HG02884 (cell line): ENCODE results near the gene AGXT.

Experiments used
- ATAC-seq: cut with Tn5 transposase; IDR thresholded peaks from one replicate; pipeline ENCODE4 v1.9.1; 2021; ENCODE audit warnings: mild to moderate bottlenecking, moderate library complexity; ENCODE audit not compliant: unreplicated experiment

Gene AGXT

DNA sequence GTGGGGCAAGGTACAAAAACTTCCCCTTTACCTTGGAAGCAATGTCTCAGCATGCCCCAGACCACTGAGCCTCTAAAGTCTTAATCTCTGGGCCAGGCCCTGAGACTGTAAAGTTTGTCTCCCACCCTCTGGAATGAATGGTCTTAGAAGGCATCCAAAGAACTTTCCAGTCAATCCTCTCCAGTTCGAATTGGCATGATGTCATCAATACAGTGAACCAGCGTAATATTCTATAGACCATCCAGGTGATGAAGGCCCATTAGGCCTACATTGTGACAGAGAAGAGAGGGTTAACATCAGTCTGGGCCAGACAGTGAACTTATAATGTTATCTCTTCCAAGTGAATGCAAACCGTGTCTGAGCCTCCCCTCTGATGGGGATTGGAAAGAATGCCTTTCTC is 16.1 kb downstream of the AGXT start:
- ATAC-seq: no peak

DNA sequence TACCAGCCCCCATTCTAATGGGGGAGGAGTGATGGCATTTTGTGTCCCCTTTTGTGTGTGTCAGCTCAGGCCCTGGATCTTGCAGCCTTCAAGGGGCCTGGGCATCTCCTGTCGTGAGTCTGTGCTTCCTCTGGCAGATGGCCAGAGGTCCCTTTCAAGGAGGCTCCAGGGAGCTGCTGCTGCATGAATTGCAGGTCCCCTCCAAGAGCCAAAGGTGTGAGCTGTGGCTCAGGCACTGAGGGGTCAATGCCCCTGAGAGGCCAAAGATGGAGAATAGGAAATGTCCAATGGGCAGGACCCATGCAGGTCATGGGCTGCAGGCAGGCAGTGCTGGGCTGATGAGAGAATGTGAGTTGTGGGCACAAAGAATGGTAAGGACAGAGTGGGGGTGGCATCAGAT is 16.9 kb downstream of the AGXT start:
- no peak for ATAC-seq

DNA sequence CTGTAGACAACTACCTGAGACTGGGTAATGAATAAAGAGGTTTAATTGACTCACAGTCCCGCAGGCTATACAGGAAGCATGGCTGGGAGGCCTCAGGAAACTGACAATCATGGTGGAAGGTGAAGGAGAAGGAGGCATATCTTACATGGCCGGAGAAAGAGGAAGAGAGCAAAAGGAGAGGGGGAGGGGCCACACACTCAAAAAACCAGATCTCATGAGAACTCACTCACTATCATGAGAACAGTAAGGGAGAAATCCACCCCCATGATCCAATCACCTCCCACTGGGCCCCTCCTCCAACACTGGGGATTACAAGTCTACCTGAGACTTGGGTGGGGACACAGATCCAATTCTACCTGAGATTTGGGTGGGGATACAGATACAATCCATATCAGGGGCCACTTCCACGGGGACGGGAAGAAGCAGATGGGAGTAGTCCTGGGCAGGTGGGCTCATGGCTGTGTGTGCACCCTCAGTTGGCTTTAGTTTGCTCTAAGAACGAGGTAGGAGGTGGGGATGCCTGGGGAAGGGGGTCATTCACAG is 17.5 kb downstream of the AGXT start:
- ATAC-seq: no peak

DNA sequence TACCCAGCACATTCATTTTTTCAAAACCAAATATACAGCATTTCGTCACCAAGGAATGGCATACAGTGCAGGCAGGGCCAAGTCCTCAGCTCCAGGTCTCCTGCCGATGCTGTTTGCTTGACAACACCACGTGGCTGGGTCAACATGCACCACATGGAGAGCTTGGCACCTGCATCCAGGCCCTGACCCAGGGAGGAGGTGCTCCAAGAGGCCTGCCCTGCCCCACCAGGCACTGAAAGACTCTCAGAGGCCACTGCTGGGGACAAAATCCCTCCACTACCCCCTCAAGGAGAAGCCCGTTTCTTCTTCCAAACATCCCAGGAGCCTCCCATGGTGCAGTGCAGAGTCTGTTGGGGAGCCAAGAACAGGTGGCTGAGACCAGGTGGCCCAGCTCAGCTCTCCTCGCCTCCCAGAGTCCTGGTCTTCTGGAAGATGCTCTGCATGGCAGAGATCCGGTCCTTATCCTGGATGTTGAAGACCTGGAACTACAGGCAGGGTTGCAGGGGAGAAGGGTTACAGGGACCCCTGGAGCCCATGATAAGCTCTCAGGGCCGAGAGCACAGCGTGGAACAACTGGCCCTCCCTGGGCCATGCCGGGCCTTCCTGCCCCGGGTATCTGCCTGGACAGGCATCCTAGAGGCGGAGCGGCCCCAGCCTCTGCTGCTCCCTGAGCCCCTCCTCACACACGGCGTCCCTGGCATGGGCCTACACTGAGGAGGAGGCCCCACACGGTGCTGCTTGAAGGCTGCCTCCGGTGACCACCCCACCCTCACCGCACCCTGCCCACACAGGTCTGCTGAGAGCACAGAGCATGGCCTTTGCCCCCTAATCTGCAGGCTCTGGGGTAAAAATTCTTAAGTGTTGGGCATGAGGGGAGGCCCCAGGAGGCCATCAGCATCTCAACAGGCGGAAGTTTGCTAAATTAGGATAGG is 18.3 kb downstream of the AGXT start:
- no peak for ATAC-seq

DNA sequence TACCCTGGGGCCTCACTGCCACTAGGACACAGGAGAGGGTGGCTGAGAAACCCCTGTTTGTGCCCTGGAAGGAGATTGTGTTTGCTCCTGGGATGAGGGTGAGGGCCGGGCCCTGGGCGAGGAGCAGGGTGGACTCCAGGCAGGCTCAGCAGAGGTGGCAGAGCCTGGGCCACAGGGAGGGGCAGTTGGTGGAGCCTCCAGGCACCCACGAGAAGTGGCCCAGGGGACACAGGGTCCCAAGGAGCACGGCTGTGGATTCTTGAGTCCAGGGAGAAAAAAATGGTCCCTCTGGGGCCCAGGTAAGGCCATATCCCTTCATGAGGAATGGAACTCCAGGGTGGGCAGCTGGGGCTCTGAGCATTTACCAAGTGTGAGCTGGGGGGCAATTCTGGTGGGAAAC is 19.0 kb downstream of the AGXT start:
- no peak for ATAC-seq

DNA sequence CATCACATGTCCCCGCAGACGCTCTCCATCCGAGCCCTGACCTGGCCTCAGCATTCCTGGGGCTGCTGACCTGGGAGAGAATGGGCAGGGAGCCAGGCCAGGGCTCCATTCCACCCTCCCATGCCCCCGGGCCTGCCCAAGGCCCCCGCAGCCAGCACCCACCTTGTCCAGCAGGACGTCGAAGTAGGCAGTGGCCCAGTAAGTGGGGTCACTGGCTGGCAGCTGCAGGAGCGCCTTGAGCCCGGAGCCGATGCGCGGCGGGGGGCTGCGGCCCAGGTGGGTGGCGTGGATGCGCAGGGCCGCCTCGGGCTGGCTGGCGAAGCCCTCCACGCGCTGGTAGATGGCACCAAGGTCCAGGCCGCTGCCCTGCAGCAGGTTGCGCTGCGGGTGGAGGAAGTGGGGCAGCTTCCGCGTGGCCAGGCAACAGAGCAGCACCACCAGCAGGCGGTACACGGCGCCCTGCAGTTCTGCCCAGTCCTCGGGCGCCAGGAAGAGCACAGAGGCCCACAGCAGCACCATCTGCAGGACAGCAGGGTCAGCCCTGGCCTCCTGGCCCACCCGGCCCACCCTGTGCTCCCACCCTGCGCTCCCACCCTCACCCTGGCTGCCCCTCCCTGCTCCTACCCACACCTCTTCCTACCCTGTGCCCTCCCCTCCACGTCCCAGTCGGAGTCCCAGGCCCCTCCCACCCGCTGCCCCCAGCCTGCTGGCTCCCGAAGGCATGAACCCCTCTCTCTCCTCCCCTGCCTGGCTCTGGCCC is 19.7 kb downstream of the AGXT start:
- ATAC-seq: no peak

DNA sequence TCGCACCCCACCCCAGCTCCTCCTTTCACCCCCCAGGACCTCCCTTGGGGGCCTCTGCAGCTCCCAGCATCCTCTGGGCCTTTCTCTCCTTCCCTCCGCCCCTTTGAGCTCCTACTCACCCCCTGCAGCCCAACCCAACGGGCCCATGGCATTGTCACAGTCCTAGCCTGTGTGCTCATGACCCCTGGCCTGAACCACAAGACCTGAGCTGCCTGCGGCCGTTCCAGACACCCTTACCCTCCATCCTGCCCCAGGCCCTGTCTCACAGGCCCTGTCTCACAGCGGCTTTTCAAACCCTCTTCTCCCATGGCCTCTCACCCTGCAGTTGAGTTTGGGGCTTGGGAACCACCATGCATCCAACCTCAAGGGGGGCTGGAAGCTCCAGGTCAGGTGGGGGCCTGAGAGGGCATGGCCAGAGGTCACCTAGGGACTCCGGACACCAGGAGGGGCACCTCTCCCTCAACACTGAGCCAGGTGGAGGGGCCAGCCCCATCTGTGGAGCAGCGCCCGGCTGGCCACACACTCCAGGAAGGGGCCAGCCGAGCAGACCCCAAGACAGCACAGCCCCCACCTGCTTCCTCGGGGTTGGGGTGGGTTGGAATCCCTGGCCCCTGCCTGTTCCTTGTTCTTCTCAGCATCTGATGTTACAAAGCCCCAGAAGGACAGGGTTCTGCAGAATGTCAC is 20.4 kb downstream of the AGXT start:
- no peak for ATAC-seq

DNA sequence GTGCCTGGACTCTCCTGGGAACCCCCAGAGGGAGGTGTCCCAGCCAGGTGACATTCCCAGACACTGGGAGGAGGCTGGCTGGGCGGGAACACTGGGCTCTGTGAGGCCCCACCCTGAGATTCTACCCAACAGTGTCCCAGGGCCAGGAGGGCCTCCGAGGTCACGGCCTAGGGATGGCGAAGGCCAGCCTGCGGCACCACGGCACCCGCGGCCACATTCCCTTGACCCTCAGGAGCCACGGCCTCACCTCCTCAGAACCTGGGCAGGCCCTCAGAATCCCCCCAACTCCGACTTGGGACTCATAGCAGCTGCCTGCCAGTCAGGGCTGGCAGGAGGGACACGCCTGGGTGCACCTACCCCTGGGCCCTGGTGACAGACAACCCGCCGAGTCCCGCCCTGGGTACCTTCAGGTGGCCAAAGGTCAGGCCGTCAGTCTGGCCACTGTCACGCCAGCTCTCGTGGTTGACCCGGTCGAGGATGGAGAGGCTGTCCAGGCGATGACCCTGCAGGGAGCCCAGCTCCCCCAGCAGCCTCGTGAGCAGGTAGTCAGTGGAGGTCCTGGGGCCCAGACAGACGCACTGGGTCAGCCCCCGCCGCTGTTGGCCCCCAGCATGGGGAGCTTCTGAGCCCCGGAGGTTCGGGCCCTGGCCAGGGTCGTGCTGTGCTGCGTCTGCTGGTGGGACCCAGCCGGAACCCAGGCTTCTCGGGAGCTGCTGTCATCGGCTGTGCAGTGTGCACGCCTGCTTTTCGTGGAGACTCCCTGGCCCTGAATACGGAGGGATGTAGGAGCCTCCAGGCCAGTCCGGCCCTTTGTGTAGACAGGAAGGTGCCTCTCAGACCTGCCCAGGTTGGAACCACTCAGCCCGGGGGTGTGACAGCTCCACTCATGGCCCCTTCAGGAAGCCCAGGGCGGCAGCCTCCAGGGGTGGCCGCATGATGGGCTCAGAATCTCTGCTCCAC is 21.3 kb downstream of the AGXT start:
- ATAC-seq: no peak

DNA sequence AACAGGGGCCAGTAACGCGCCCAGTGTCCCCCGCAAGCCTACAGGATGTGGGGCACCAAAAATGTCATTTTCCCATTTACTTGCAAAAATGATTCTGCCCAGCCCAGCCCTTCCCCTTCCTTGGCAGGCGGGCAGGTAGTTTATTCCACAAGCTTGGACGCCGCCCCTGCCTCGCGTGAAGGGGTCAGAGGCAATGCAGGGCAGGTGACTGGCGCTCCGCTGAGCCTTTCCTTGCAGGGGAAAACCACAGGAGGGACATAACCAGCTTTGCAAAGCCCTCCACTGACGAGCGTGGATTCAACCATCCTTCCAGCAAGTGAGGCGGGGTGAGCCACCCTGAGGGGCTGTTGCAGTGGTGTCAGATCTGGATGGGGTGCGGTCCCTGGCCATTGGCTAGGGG is 22.1 kb downstream of the AGXT start:
- ATAC-seq: no peak

DNA sequence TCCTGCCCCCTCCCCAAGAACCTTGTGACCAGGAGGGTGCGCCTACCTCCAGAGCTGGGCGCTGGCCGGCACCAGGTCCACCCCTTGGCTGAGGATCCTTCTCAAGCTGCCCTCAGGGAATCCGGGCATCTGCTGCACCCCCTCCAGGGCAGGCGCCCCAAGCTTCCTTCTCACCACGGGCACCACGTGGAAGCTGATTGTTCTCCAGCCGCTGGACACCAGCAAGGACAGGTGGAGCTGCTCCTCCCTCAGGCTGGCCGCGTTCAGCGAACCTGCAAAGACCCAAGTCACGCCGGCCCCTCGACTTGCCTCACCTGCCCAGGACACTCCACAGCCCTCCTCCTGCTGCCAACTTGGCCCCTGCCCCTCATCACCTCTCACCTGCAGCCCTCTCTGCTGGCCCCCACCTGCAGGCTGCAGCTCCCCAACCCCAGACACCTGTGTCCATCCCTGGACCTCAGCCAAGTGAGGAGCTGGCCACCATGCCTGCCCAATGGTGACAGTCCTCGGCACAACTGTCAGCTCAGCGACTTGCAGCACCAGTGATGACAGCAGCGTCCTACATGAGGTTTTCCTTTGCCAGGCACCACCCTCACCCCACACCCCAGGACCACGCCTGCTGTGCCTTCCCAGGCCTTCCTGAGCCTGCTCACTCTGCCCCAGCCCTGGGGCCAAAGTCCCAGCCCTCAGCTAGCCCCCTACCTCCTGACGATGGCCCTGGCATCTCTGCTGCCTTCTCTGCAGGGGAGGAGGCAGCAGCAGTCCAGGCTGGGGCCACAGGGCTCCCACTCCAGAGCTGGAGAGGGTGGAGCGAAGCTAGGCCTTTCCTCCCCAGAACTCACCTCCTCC is 23.1 kb downstream of the AGXT start:
- ATAC-seq: no peak

DNA sequence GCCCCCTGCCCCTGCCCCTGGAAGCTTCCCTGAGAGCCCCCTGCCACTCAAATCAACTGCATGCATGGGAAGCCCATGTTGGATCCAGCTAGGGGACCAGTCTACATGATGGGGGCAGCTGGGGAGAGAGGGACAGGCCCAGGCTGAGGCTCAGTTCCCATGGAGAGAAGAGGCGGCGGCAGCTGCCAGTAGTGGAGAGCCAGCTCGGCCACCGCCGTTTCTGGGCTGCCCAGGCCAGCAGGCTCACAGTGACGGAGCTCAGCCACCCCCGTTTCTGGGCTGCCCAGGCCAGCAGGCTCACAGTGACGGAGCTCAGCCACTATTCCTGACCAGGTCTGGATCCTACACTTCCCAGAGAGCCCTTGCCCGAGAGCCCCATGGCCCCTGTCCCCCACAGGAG is 23.7 kb downstream of the AGXT start:
- no peak for ATAC-seq

DNA sequence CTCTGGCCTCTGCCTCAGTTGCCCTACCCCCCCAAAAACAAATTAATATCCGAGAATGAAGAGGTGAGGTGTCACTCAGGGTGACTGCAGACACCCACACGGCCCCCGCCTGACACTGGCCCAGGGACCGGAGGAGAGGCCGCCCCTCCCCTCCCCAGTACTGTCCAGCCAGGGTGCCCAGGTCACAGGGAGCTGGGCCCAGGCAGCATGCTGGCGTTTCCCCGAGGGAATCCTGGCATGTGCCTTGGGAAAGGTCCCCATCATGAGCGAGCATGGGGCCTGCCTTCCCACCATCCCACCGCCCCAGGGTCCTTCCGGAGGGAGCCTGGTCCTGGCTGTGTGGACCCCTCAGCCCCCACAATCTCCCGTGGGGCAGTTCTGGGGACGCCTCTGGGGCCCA is 24.3 kb downstream of the AGXT start:
- no peak for ATAC-seq

DNA sequence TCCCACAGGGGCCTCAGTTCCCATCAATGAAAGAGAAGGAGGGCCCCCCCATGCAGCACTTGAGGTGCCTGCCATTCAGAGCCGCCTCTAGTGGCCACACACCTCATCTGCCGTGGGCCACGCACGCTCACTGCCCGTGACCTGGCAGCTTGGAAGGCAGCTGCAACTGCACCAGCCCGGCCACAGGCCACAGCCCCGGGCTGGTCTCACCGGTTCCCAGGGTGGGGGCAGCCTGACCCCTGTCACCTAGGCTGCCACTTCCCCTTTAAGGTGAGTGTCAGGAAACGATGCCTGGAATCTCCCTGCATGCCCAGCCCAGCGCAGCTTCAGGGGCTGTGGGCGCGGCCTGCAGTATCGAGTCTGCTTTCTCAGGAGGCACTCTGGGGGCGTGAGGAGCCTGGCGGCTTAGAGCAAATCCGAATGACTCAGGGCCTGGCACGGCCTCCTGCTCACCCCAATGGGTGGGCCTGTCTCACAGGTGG is 24.8 kb downstream of the AGXT start:
- ATAC-seq: no peak

DNA sequence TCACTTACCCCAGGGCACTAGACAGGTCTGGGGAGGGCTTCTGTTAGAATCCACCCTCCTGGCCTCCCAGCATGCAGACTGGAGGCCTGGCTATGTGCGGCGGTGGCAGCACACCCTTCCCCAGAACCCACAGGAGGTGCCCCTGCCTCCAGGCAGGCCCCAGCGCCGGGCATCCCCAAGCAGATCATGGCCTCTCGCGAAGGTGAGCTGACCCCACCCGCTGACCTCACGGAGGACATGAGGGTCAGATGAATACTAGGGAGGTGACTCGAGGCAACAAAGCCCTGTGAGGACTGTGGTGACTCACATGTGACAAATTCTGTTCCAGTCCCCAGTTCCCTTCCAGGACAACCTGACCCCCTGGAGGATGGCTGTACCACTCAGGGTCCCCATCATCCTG is 25.4 kb downstream of the AGXT start:
- no peak for ATAC-seq

DNA sequence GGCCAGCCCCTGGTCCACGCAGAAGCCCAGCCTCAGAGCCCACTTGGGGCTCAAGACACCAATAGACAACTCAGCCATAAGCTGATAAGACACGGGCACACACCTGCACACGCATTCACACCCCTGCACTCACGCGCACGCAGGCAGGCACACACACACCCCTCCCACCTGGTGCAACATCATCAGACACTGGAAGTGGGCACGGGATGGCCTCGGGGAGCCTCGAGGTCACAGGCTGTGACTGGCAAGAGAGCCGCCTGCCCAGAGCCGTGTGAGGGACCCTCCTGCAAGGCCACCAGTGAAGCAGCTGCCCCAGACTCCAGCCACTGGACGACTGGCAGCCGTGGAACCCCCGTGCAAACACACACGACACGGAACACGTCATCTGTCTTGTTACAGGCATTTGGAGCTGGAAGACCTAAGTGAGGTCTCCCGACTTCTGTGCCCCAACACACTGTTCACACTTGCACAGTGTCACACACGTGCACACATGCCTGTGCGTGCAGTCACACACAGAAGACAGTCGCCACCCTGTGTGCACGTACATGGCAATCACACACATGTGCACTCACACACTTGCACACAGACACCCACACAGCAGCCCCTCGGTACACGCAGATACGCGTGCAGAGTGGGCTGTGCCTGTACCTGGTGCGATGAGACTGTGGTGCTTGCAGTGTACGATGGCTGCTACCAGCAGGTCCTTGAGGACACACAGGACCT is 26.4 kb downstream of the AGXT start:
- ATAC-seq: no peak

DNA sequence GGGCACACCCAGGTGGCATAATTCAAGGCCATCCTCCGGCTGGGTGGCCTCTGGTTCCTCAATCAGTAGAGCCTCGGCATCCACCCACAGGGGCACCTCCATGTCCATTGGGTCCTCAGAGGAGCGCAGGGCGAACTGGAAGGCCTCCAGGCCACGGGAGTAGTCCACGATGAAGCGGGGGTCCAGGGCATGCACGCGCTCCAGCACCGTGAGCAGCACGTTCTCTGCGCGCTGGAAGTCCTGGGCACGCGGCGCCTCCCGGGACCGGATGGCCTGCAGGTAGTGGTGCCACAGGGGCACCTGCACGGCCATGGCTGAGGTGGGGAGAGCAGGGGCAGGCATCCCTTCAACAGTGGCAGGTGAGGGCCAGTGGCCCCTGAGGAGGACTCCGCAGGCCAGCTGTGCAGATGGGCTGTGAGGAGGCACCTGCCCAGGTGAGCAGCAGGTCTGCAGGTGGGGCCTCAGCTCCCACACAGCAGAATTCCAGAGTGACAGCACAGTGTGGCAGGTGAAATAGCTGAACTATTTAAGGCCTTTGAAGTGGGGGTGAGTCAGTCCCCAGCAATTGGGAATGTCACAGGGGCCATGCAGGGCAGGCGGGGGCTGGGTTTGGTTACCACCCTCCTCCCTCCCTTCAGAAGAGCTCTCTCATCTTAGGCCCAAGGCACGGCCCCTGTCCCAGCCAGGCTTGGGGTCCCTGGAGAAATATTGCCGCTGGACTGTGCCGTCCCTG is 27.2 kb downstream of the AGXT start, which contains the start of gene MAB21L4:
TSS of gene MAB21L4 (minus strand) at position 501 of the 733 bp plus-strand sequence. CDS start at position 342, 159 bp downstream.
- ATAC-seq: no peak

DNA sequence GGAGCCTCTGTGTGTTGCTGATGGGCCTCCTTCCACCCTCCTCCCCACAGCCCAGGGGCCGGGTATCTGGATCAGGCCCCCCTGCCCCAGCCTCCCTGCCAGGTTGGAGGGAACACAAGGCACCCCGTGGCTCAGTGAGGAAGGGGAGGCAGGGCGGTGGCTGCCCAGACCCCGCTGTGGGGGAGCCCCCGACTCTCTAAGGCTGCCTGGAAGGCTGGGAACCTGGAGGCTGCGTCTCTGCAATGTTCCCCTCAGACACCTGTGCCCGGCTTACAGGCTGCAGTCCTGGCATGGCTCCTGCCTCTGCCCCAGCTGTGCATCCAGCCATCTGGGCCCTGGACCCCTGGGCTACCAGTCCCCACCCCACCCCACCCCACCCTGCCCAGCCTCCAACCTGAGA is 27.8 kb downstream of the AGXT start:
- ATAC-seq: no peak
